ENCODE measurements around the gene POLR3C.

DNA sequence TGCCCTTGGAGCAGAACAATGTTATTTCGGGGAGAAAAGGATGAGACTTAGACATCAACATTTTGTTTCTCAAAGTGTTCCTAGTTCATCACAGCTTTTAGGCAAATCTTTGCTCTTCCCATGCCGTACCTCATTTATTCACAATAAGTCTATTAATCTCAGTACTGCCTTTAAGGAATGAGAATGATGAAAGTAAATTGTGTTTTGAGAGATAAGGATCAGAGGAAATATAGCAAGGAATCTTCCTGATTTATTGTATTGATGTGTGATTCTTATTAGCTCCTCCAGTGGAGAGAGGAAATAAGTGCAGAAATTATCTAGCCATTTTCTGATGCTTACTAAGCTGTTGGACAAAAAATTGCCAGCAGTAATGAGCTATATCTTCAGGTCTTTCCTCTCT lies 2.0 kb downstream of the POLR3C start:
- TF ChIP-seq GATA3 (IDR thresholded peaks at IDR 0.05; ENCODE audit: low read depth, low read length) (peak; percentile 56), GATA2 (IDR thresholded peaks at IDR 0.05; ENCODE audit: low read depth, low read length) (no peak)

Data from SH-SY5Y (cell line).